ENCODE measurements around the gene FAF1.
"Not testable (repeated sequence)": the region's sequence is repeated elsewhere in the genome, so short reads cannot be mapped to it uniquely, and the experiment has no call there.

Gene FAF1

GRCh38 chr1:50964863-50965262, 4.8 kb upstream of the FAF1 start:
- Histone ChIP-seq H3K9me3 (ENCODE audit: severe bottlenecking) (no peaks in the 10 kb centered on the region), H3K27me3 (ENCODE audit: insufficient read depth, low read depth, severe bottlenecking) (no peaks in the 10 kb centered on the region), H3K27ac (no peak overlapping the region), H3K36me3 (peaks cover 11% of the 10 kb centered on the region), H3K4me3 (ENCODE audit: low read depth, low read length) (no peak overlapping the region)
- TF ChIP-seq CTCF (IDR thresholded peaks at IDR 0.05; ENCODE audit: low read depth, low read length): no peak
- no peak for DNase-seq

GRCh38 chr1:50959303-50959912, 659 bp downstream of the FAF1 start:
- Histone ChIP-seq H3K27ac (peak overlapping the region; percentile 92), H3K27me3 (ENCODE audit: insufficient read depth, low read depth, severe bottlenecking) (no peaks in the 10 kb centered on the region), H3K4me3 (ENCODE audit: low read depth, low read length) (peak overlapping the region; percentile 98), H3K9me3 (ENCODE audit: severe bottlenecking) (no peaks in the 10 kb centered on the region), H3K36me3 (peaks cover 34% of the 10 kb centered on the region)
- DNase-seq: peak; percentile 44
- TF ChIP-seq CTCF (IDR thresholded peaks at IDR 0.05; ENCODE audit: low read depth, low read length): no peak

- TF ChIP-seq CTCF (IDR thresholded peaks at IDR 0.05; ENCODE audit: low read depth, low read length): no peak
- DNase-seq: no peak
- Histone ChIP-seq H3K9me3 (ENCODE audit: severe bottlenecking) (no peaks in the 10 kb centered on the region), H3K4me3 (ENCODE audit: low read depth, low read length) (no peak overlapping the region), H3K27ac (no peak overlapping the region), H3K36me3 (peaks cover 48% of the 10 kb centered on the region), H3K27me3 (ENCODE audit: insufficient read depth, low read depth, severe bottlenecking) (no peaks in the 10 kb centered on the region)
Measured at GRCh38 chr1:50955116-50955515, 5.0 kb downstream of the FAF1 start.

GRCh38 chr1:50952566-50952965, 7.5 kb downstream of the FAF1 start:
- H3K27me3 ChIP-seq (ENCODE audit: insufficient read depth, low read depth, severe bottlenecking); H3K4me3 ChIP-seq (ENCODE audit: low read depth, low read length); H3K27ac ChIP-seq; H3K9me3 ChIP-seq (ENCODE audit: severe bottlenecking); DNase-seq: not testable (repeated sequence)
- H3K36me3 ChIP-seq: peaks cover 45% of the 10 kb centered on the region

- Histone ChIP-seq H3K27me3 (ENCODE audit: insufficient read depth, low read depth, severe bottlenecking) (no peaks in the 10 kb centered on the region), H3K9me3 (ENCODE audit: severe bottlenecking) (no peaks in the 10 kb centered on the region), H3K27ac (no peak overlapping the region), H3K36me3 (peaks cover 33% of the 10 kb centered on the region), H3K4me3 (ENCODE audit: low read depth, low read length) (no peak overlapping the region)
- TF ChIP-seq CTCF (IDR thresholded peaks at IDR 0.05; ENCODE audit: low read depth, low read length): no peak
- DNase-seq: no peak
Measured at GRCh38 chr1:50950396-50950795, 9.7 kb downstream of the FAF1 start.

GRCh38 chr1:50949286-50949982, 10.6 kb downstream of the FAF1 start:
- H3K4me3 ChIP-seq (ENCODE audit: low read depth, low read length): no peak overlapping the region
- peaks cover 28% of the 10 kb centered on the region for H3K36me3 ChIP-seq
- DNase-seq: no peak
- H3K27me3 ChIP-seq (ENCODE audit: insufficient read depth, low read depth, severe bottlenecking): no peaks in the 10 kb centered on the region
- TF ChIP-seq CTCF (IDR thresholded peaks at IDR 0.05; ENCODE audit: low read depth, low read length): no peak
- H3K9me3 ChIP-seq (ENCODE audit: severe bottlenecking): no peaks in the 10 kb centered on the region
- no peak overlapping the region for H3K27ac ChIP-seq
